Liver (tissue), 9 donors: ENCODE measurements around the gene ANXA7. TPM values are rescaled to one million over a fixed set of nuclear protein-coding genes. Genes with fewer than 3 reads are reported as not detected.

Source experiments
- DNase-seq: peaks from one replicate; pipeline ENCODE4 v3.0.0-alpha.2; 2017; ENCODE audit warnings: low spot score
- H3K27ac ChIP-seq, 2 donors: one replicate each; pipeline ENCODE4 v1.7.0; 2013; ENCODE audit warnings: inconsistent platforms in 2 of 2, low read length in 2 of 2, control low read depth in 1 of 2, low read depth in 1 of 2, mild to moderate bottlenecking in 1 of 2
- H3K27me3 ChIP-seq, 4 donors: one replicate each; pipeline versions ENCODE4 v1.6.1 to v1.7.0; 2013; ENCODE audit warnings: low read length in 3 of 4, inconsistent platforms in 1 of 4, mild to moderate bottlenecking in 1 of 4, moderate library complexity in 1 of 4; ENCODE audit not compliant: control insufficient read depth in 4 of 4, insufficient read depth in 4 of 4
- H3K36me3 ChIP-seq, 4 donors: one replicate each; pipeline versions ENCODE4 v1.6.1 to v1.7.0; 2013; ENCODE audit warnings: low read length in 3 of 4, mild to moderate bottlenecking in 3 of 4, low read depth in 1 of 4, moderate library complexity in 1 of 4; ENCODE audit not compliant: control insufficient read depth in 4 of 4, insufficient read depth in 3 of 4
- H3K4me1 ChIP-seq, 4 donors: one replicate each; pipeline versions ENCODE4 v1.6.1 to v1.7.0; 2013; ENCODE audit warnings: low read length in 3 of 4, mild to moderate bottlenecking in 3 of 4, moderate library complexity in 1 of 4; ENCODE audit not compliant: control insufficient read depth in 4 of 4, insufficient read depth in 4 of 4
- H3K4me3 ChIP-seq, 3 donors: one replicate each; pipeline versions ENCODE4 v1.6.1 to v1.7.0; 2013; ENCODE audit warnings: low read length in 3 of 3, control low read depth in 1 of 3, low read depth in 1 of 3, mild to moderate bottlenecking in 1 of 3
- H3K9ac ChIP-seq, 2 donors: one replicate each; pipeline ENCODE4 v1.7.0; 2013; ENCODE audit warnings: low read length in 2 of 2, mild to moderate bottlenecking in 2 of 2, moderate library complexity in 2 of 2, control low read depth in 1 of 2, low read depth in 1 of 2
- H3K9me3 ChIP-seq, 4 donors: one replicate each; pipeline versions ENCODE4 v1.6.1 to v1.7.0; 2013; ENCODE audit warnings: low read length in 3 of 4; ENCODE audit not compliant: control insufficient read depth in 4 of 4
- EGR1 ChIP-seq, 2 donors: IDR thresholded peaks; 2 replicates each; pipeline ENCODE4 v1.6.1; 2016 to 2018; ENCODE audit warnings: antibody characterized with exemption in 2 of 2, low read depth in 2 of 2
- FOXA1 ChIP-seq: IDR thresholded peaks from 2 replicates; pipeline ENCODE4 v1.6.1; 2016; ENCODE audit warnings: antibody characterized with exemption
- FOXA2 ChIP-seq: IDR thresholded peaks from 2 replicates; pipeline ENCODE4 v1.6.1; 2016; ENCODE audit warnings: antibody characterized with exemption
- GABPA ChIP-seq, 2 donors: IDR thresholded peaks in 1 of 2; conservative IDR thresholded peaks in 1 of 2; 2 replicates each; pipeline ENCODE4 v1.6.1; 2016; ENCODE audit warnings: antibody characterized with exemption in 2 of 2, mild to moderate bottlenecking in 1 of 2, moderate library complexity in 1 of 2
- HNF4A ChIP-seq, 2 donors: conservative IDR thresholded peaks; 2 replicates each; pipeline ENCODE4 v1.6.1; 2016; ENCODE audit warnings: antibody characterized with exemption in 2 of 2, mild to moderate bottlenecking in 2 of 2
- HNF4G ChIP-seq: IDR thresholded peaks from 2 replicates; pipeline ENCODE4 v1.6.1; 2016; ENCODE audit warnings: antibody characterized with exemption
- JUND ChIP-seq, 2 donors: IDR thresholded peaks; 2 replicates each; pipeline ENCODE4 v1.6.1; 2016; ENCODE audit warnings: antibody characterized with exemption in 2 of 2
- MAX ChIP-seq: IDR thresholded peaks from 2 replicates; pipeline ENCODE4 v1.6.1; 2016; ENCODE audit warnings: antibody characterized with exemption
- NR2F2 ChIP-seq: IDR thresholded peaks from 2 replicates; pipeline ENCODE4 v1.6.1; 2016; ENCODE audit warnings: antibody characterized with exemption
- RAD21 ChIP-seq, 2 donors: IDR thresholded peaks; 2 replicates each; pipeline ENCODE4 v1.6.1; 2016; ENCODE audit warnings: antibody characterized with exemption in 2 of 2, mild to moderate bottlenecking in 2 of 2
- RXRA ChIP-seq, 2 donors: IDR thresholded peaks; 2 replicates each; pipeline ENCODE4 v1.6.1; 2017 to 2018; ENCODE audit warnings: antibody characterized with exemption in 2 of 2, mild to moderate bottlenecking in 1 of 2
- SP1 ChIP-seq: IDR thresholded peaks from 2 replicates; pipeline ENCODE4 v1.6.1; 2018; ENCODE audit warnings: antibody characterized with exemption, mild to moderate bottlenecking
- TAF1 ChIP-seq: conservative IDR thresholded peaks from 2 replicates; pipeline ENCODE4 v1.6.1; 2016; ENCODE audit warnings: antibody characterized with exemption, mild to moderate bottlenecking
- YY1 ChIP-seq: IDR thresholded peaks from 2 replicates; pipeline ENCODE4 v1.6.1; 2016; ENCODE audit warnings: antibody characterized with exemption, mild to moderate bottlenecking
- WGBS: extraction: QIAGEN DNeasy Blood & Tissue Kit; methylation state at CpG from one replicate; pipeline ENCODE4 v1.1.7; 2013; 5-methylcytosine and 5-hydroxymethylcytosine counted together
- polyA plus RNA-seq, 2 donors: library from polyadenylated mRNA; stranded (reverse) in 1 of 2; unstranded in 1 of 2; fragments of 200-250 nt in 1 of 2; fragments of >200 nt in 1 of 2; fragmentation: Nextera tagmentation in 1 of 2; extraction: Ambion mirVana in 1 of 2; gene quantifications; one replicate each; pipeline versions ENCODE4 v1.2.1 to v1.2.3, GENCODE V29; 2013 to 2015
- total RNA-seq, 2 donors: library from RNA; depleted of rRNA; stranded (reverse); fragments of >200 nt; gene quantifications; one replicate each; pipeline ENCODE4 v1.2.3, GENCODE V29; 2014
- TF ChIP-seq, protein P1 (sequence below): IDR thresholded peaks from 2 replicates; pipeline ENCODE4 v1.6.1; 2016; ENCODE audit warnings: antibody characterized with exemption, mild to moderate bottlenecking
- TF ChIP-seq, protein P2 (sequence below): IDR thresholded peaks from 2 replicates; pipeline ENCODE4 v1.6.1; 2016; ENCODE audit warnings: antibody characterized with exemption
- TF ChIP-seq, protein P3 (sequence below): fragments of 150-350 bp; IDR thresholded peaks from 2 replicates; pipeline ENCODE4 v1.5.1; 2017; ENCODE audit warnings: improper control_type of control experiment, low read depth, low read length; ENCODE audit not compliant: missing input control
- TF ChIP-seq, protein P4 (sequence below): IDR thresholded peaks from 2 replicates; pipeline ENCODE4 v1.6.1; 2016; ENCODE audit warnings: antibody characterized with exemption
- donor health status: healthy.
- donor health status: healthy.
- donor health status: healthy.
- donor health status: healthy.
- donor health status: healthy.

Gene ANXA7
- total and polyA plus RNA-seq, 4 donors = 71.6 to 93.4 (median 90.0) TPM

- no peaks in the 10 kb centered on the region for H3K9me3 ChIP-seq
- no peak for DNase-seq
- no peak overlapping the region for H3K9ac ChIP-seq
- no peak overlapping the region for H3K4me3 ChIP-seq
- no peak overlapping the region for H3K27ac ChIP-seq
- WGBS = 98% methylated on average over 3 of the region's 3 CpGs
- no peaks in the 10 kb centered on the region for H3K27me3 ChIP-seq
- no peaks in the 10 kb centered on the region for H3K4me1 ChIP-seq
- peaks cover 3 to 34% (median 10%) of the 10 kb centered on the region in 4 donors for H3K36me3 ChIP-seq
- TF ChIP-seq JUND (IDR thresholded peaks at IDR 0.05) (no peak), GABPA (IDR thresholded peaks at IDR 0.05 in 1 of 2, conservative IDR thresholded peaks at IDR 0.05 in 1 of 2) (no peak), RAD21 (IDR thresholded peaks at IDR 0.05) (no peak), SP1 (no peak), HNF4A (conservative IDR thresholded peaks at IDR 0.05) (no peak), MAX (no peak), FOXA2 (no peak), TAF1 (no peak), EGR1 (IDR thresholded peaks at IDR 0.05; ENCODE audit: low read depth in 2 of 2) (no peak), YY1 (no peak), HNF4G (no peak), FOXA1 (no peak), RXRA (IDR thresholded peaks at IDR 0.05) (no peak)
- TF ChIP-seq, protein P1, sequence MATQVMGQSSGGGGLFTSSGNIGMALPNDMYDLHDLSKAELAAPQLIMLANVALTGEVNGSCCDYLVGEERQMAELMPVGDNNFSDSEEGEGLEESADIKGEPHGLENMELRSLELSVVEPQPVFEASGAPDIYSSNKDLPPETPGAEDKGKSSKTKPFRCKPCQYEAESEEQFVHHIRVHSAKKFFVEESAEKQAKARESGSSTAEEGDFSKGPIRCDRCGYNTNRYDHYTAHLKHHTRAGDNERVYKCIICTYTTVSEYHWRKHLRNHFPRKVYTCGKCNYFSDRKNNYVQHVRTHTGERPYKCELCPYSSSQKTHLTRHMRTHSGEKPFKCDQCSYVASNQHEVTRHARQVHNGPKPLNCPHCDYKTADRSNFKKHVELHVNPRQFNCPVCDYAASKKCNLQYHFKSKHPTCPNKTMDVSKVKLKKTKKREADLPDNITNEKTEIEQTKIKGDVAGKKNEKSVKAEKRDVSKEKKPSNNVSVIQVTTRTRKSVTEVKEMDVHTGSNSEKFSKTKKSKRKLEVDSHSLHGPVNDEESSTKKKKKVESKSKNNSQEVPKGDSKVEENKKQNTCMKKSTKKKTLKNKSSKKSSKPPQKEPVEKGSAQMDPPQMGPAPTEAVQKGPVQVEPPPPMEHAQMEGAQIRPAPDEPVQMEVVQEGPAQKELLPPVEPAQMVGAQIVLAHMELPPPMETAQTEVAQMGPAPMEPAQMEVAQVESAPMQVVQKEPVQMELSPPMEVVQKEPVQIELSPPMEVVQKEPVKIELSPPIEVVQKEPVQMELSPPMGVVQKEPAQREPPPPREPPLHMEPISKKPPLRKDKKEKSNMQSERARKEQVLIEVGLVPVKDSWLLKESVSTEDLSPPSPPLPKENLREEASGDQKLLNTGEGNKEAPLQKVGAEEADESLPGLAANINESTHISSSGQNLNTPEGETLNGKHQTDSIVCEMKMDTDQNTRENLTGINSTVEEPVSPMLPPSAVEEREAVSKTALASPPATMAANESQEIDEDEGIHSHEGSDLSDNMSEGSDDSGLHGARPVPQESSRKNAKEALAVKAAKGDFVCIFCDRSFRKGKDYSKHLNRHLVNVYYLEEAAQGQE = no peak
- TF ChIP-seq, protein P2, sequence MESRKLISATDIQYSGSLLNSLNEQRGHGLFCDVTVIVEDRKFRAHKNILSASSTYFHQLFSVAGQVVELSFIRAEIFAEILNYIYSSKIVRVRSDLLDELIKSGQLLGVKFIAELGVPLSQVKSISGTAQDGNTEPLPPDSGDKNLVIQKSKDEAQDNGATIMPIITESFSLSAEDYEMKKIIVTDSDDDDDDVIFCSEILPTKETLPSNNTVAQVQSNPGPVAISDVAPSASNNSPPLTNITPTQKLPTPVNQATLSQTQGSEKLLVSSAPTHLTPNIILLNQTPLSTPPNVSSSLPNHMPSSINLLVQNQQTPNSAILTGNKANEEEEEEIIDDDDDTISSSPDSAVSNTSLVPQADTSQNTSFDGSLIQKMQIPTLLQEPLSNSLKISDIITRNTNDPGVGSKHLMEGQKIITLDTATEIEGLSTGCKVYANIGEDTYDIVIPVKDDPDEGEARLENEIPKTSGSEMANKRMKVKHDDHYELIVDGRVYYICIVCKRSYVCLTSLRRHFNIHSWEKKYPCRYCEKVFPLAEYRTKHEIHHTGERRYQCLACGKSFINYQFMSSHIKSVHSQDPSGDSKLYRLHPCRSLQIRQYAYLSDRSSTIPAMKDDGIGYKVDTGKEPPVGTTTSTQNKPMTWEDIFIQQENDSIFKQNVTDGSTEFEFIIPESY = no peak
- TF ChIP-seq, protein P3, sequence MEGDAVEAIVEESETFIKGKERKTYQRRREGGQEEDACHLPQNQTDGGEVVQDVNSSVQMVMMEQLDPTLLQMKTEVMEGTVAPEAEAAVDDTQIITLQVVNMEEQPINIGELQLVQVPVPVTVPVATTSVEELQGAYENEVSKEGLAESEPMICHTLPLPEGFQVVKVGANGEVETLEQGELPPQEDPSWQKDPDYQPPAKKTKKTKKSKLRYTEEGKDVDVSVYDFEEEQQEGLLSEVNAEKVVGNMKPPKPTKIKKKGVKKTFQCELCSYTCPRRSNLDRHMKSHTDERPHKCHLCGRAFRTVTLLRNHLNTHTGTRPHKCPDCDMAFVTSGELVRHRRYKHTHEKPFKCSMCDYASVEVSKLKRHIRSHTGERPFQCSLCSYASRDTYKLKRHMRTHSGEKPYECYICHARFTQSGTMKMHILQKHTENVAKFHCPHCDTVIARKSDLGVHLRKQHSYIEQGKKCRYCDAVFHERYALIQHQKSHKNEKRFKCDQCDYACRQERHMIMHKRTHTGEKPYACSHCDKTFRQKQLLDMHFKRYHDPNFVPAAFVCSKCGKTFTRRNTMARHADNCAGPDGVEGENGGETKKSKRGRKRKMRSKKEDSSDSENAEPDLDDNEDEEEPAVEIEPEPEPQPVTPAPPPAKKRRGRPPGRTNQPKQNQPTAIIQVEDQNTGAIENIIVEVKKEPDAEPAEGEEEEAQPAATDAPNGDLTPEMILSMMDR = no peak
Measured at GRCh38 chr10:73424478-73424877, 10.6 kb upstream of the ANXA7 start.

DNA sequence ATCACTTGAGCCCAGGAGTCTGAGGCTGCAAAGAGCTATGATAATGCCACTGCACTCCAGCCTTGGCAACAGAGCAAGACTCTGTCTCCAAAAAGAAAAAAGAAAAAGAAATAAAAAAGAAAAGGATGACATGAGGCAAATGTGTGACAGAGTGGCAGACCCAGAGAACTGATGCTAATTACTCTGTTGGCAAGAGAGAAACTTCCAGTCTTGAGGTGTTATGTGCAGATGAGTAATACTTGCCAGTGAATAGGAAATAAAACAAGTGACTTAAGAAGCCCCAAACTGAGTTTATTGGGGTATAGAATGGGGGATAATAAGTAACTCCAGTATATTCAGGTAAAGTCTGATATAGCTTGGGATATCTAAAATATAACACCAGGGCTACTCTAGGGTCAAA is 9.5 kb upstream of the ANXA7 start:
- no peak for DNase-seq
- no peak overlapping the region for H3K4me3 ChIP-seq
- no peak overlapping the region for H3K9ac ChIP-seq
- H3K36me3 ChIP-seq = peaks cover 3 to 34% (median 10%) of the 10 kb centered on the region in 4 donors
- no peaks in the 10 kb centered on the region for H3K27me3 ChIP-seq
- no peak overlapping the region for H3K27ac ChIP-seq
- H3K4me1 ChIP-seq = peaks cover 0 to 6% (median 0%) of the 10 kb centered on the region in 4 donors
- no peaks in the 10 kb centered on the region for H3K9me3 ChIP-seq
- TF ChIP-seq EGR1 (IDR thresholded peaks at IDR 0.05; ENCODE audit: low read depth in 2 of 2) (no peak), FOXA1 (no peak), HNF4A (conservative IDR thresholded peaks at IDR 0.05) (no peak), MAX (no peak), TAF1 (no peak), JUND (IDR thresholded peaks at IDR 0.05) (no peak), HNF4G (no peak), YY1 (no peak), RXRA (IDR thresholded peaks at IDR 0.05) (no peak), NR2F2 (no peak), GABPA (IDR thresholded peaks at IDR 0.05 in 1 of 2, conservative IDR thresholded peaks at IDR 0.05 in 1 of 2) (no peak)
- TF ChIP-seq, protein P2 = no peak
- TF ChIP-seq, protein P4, sequence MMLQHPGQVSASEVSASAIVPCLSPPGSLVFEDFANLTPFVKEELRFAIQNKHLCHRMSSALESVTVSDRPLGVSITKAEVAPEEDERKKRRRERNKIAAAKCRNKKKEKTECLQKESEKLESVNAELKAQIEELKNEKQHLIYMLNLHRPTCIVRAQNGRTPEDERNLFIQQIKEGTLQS = no peak
- TF ChIP-seq, protein P1 = no peak
